ENCODE data around the gene TNXB.
"Not testable (repeated sequence)": the region's sequence is repeated elsewhere in the genome, so short reads cannot be mapped to it uniquely, and the experiment has no call there.

Gene TNXB

DNA sequence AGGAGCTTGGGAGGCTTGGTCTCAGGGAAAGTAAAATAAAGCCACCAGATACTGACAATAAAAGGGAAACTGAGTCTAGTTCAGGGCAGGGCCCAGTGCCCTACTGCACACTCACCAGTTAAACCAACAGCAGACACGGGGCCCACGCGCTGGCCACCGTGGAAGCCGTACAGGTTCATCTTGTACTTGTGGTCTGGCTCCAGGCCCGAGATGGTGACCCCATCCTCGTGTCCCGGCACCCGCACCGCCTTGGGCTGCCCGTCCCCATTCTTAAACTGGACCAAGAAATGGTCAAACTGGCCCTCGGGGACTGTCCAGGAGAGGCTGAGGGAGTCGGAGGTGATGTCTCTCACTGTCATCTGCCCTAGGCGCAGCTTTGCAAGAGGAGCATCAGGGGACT is 44.4 kb downstream of the TNXB start:
- DNase-seq (ENCODE audit: low spot score) = no peak

DNA sequence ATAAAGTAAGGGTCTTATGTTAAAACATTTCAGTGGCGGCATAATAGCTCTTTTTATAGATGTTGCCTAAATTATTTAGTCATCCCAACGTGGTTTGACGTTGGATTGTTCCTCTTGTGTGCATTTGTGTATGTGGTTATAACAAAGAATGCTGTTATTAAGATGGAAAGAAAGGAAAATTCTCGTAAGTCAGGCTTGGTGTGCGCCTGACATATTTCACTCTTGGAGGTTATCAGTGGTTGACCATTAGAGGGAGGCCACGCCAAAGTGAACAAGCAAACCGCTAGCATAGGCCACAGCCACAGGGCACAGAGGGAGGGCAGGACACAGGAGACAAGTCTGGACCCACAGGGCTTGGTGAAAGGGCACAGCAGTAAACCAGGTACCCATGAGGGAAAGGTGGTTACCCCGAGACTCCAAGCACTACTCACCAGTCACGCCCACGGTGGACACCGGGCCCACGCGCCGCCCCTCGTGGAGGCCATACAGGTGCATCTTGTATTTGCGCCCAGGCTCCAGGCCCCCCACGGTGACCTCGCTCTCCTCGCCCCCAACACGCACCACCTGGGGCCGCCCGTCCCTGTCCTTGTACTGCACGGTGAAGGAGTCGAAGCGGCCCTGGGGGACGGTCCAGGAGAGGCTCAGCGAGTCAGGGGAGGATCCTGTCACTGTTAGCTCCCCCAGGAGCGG is 48.0 kb downstream of the TNXB start:
- DNase-seq (ENCODE audit: low spot score) = no peak

DNA sequence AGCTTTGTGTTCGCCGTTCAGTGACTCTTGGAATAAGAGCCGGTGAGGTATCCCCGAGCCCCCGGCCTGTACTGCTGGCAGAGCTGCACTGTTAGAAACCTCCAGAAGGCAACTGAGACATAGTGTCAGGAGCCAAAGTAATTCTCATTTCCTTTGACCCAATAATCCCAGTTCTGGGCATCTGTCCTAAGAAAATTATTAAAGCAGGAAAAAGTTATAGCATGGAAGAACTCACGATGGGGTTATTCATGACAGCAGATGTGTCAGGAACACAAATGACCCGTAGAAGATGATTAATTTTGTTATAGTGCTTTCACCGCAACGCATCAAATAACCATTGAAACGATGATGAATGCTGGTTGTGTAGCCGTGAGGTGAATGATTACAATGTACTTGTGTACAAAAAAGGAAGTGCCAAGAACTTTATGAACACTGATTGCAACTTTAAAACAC is 50.6 kb downstream of the TNXB start:
- no peak for DNase-seq (ENCODE audit: low spot score)

DNA sequence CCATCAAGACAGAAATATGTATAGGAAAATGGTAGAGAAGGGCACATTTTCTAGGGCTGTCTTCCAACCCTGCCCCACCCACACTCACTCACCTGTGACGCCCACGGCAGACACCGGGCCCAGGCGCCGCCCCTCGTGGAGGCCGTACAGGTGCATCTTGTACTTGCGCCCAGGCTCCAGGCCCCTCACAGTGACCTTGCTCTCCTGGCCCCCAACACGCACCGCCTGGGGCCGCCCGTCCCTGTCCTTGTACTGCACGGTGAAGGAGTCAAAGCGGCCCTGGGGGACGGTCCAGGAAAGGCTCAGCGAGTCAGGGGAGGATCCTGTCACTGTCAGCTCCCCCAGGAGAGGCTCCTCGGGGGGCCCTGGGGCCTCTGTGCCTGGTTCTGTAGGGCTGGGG is 51.2 kb downstream of the TNXB start:
- DNase-seq (ENCODE audit: low spot score) = no peak

DNA sequence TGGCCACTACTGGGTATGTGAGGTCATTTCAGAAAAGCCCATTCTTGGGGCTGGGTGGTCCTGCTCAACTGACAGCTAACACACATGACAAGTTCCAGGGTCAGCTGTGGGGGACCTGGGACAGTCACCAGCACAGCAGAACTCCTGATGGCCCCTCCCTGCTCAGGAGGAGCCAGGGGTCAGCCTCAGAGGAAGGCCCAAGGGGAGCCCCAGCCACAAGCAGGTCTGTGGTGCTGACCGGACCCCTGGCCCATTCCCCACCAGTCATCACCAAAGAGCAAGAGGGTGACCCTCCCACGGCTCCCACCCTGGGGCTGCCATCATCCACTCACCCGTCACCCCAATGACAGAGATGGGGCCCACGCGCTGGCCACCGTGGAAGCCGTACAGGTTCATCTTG is 52.9 kb downstream of the TNXB start:
- no peak for DNase-seq (ENCODE audit: low spot score)

DNA sequence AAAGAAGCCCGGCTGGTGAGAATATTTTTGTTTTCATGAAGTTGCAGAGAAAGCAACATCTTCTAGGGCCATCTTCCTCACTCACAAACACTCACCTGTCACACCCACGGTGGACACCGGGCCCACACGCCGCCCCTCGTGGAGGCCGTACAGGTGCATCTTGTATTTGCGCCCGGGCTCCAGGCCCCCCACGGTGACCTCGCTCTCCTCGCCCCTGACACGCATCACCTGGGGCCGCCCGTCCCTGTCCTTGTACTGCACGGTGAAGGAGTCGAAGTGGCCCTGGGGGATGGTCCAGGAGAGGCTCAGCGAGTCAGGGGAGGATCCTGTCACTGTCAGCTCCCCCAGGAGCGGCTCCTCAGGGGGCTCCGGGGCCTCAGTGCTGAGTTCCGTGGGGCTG is 53.4 kb downstream of the TNXB start:
- not testable (repeated sequence) for DNase-seq (ENCODE audit: low spot score)

DNA sequence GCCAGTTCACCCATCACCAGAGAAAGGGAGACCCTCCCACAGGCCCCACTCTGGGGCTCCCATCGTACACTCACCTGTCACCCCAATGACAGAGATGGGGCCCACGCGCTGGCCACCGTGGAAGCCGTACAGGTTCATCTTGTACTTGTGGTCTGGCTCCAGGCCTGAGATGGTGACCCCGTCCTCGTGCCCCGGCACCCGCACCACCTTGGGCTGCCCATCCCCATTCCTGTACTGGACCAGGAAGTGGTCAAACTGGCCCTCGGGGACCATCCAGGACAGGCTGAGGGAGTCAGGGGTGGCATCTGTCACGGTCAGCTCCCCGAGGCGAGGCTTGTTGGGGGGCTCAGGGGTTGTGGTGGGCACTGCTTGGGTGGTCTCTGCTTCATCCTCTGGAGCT is 55.8 kb downstream of the TNXB start:
- DNase-seq (ENCODE audit: low spot score) = not testable (repeated sequence)

DNA sequence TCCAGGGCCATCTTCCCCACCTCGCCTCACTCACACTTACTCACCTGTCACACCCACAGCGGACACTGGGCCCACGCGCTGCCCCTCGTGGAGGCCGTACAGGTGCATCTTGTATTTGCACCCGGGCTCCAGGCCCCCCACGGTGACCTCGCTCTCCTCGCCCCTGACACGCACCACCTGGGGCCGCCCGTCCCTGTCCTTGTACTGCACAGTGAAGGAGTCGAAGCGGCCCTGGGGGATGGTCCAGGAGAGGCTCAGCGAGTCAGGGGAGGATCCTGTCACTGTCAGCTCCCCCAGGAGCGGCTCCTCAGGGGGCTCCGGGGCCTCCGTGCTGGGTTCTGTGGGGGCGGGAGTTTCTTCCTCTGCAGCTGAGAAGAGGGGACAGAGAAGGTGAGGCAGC is 56.5 kb downstream of the TNXB start:
- DNase-seq (ENCODE audit: low spot score) = not testable (repeated sequence)

DNA sequence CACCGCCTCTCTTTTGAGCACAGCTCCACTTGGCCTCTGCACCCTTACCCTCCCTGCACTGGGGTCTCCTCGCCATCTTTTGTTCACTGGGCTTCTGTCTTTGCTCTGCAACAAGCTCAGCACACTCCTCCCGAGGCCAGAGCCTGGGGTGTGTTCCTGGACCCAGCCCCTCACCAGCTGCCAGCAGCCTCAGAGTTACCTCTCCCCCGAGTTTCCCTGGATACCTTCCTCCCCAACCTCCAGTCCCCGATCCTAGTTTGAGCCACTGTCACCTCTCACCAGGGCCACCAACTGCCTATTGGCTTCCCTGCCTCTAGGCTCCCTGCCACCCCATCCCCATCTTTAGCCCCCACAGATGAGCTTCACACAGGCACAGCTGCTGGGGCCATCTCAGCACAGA is 58.6 kb downstream of the TNXB start:
- no peak for DNase-seq (ENCODE audit: low spot score)

DNA sequence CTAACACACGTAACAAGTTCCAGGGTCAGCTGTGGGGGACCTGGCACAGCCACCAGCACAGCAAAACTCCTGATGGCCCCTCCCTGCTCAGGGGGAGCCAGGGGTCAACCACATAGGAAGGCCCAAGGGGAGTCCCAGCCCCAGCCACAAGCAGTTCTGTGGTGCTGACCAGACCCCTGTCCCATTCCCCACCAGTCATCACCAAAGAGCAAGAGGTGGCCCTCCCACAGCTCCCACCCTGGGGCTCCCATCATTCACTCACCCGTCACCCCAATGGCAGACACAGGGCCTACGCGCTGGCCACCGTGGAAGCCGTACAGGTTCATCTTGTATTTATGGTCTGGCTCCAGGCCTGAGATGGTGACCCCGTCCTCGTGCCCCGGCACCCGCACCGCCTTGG is 59.4 kb downstream of the TNXB start:
- DNase-seq (ENCODE audit: low spot score) = not testable (repeated sequence)

DNA sequence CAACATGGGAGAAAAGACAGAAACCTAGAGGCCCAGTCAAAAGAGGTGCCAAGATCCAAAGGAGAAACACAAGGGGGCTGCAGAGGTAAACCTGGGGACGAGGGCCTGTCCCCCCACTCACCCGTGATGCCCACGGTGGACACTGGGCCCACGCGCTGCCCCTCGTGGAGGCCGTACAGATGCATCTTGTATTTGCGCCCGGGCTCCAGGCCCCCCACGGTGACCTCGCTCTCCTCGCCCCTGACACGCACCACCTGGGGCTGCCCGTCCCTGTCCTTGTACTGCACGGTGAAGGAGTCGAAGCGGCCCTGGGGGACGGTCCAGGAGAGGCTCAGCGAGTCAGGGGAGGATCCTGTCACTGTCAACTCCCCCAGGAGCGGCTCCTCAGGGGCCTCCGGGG is 60.0 kb downstream of the TNXB start:
- DNase-seq (ENCODE audit: low spot score) = not testable (repeated sequence)

DNA sequence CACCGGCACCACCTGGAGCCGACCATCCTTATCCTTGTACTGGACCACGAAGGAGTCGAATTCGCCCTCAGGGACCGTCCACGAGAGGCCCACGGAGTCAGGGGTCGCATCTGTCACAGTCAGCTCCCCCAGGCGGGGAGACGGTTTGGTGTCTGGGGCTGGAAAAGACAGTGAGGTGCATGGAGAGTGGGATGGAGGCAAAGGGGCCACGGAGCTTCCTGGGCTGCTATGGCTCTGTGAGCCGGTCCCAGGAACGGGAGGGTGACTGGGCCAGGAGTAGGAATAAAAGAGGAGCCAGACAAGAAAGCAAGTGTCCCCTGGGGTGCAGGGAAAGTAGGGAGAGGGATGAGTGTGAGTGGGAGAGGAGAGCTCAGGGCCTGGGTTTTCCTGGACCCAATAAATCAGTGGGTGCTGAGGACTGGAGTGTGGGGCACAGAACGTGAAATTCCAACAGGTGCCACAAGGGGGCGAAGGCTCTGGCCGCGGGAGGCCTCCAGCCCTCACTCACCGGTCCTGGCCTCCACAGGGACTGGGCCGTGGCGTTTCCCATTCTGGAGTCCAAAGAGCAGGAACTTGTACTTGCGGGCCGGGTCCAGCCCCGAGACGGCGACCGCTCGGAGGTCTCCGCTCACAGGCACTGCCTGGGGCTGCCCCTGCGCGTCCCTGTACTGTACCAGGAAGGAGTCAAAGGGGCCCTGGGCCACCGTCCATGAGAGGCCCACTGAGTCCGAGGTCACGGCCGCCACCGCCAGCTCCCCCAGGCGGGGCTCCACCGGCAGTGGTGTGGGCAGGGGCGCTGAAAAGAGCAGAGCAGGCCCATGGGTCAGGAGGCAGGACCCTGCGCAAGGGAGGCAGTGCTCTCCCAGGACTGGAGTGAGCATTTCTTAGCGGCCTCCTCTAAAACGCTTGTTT is 61.0 kb downstream of the TNXB start:
- peak; percentile 67 for DNase-seq (ENCODE audit: low spot score)

DNA sequence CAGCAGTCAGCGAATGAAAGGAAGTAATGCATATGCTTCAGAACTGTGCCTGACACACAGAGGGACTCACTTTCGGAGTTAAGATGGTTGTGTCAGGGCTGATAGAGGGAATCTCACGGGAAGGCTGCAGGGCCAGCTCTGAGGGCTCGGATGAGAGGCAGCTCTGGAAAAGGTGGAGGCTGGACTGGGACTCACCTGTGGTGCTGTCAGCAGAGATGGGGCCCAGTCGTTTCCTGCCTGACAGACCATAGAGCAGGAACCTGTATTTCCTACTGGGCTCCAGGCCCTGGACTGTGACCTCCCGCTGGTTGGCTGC is 61.6 kb downstream of the TNXB start:
- DNase-seq (ENCODE audit: low spot score) = no peak

DNA sequence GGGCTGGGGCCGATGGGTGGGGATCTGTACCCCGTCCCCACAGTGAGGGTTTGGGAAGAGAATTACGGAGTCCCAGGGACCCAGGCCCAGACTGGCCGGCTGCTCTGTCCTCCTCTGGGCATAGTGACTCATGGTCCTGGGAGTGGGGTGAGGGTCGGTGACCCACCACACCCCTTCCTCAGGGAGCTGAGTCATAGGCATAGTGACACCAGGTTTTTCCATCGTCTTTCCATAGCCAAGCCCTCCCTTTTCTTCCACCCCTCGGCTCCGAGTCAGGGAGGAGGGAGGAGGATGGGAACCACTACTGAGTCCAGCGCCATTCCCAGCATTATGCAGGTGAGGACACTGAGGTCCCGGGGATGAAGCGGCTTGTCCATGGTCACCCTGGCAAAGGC is 62.1 kb downstream of the TNXB start:
- DNase-seq (ENCODE audit: low spot score) = no peak

DNA sequence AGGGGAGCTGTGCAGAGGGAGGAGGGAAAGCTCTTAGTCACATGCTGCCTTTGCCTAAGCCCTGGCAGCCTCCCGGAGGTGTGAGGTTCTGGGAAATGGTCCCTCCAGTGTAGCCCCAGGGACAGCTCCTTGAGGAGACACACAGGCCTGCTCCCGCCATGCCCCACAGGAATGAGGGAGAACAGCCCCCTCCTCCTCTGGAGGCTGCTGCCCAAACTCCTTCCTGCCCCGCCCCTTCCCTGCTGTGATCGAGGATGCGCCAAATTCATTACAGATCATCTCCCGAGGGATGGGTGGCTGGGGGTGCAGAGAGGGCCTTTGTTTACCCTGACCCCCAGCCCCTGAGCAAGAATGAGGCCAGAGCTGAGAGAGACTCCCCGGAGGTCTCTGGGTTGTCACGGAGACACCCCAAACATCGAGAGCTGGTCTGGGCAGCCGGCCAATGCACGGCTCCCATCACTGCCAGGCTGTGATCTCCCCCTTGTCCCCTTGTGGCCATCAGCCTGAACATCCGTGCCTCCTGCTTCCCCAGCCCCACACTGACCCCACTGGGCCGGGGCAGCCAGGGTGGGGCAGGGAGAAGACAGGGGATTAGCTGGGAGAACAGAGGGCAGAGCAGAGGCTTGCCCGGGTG is 62.6 kb downstream of the TNXB start:
- no peak for DNase-seq (ENCODE audit: low spot score)

DNA sequence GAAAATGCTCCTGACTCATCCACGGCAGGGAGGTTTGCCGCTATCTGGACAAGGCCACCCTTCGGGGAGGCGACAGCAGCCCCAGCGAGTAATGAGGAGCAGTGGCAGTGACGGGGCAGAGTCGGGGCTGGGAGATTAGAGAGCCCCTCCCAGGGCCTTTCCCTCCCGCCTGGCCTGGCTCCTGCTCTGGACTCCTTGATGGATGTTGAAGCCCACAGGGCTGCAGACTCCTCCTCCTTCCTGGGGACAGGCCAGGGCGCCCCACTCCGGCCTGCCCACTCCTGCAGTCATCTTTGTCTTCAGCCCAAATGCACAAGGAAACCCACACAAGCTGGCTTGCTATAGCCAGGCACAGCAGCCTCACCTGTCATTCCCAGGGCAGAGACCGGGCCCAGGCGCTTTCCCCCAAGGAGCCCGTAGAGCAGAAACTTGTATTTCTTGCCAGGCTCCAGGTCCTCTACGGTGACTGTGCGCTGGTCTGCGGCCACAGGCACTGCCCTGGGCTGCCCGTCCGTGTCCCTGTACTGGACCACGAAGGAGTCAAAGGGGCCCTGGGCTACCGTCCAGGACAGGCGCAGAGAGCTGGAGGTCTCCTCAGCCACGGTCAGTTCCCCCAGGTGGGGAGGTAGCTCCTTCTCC is 63.2 kb downstream of the TNXB start:
- DNase-seq (ENCODE audit: low spot score) = no peak

DNA sequence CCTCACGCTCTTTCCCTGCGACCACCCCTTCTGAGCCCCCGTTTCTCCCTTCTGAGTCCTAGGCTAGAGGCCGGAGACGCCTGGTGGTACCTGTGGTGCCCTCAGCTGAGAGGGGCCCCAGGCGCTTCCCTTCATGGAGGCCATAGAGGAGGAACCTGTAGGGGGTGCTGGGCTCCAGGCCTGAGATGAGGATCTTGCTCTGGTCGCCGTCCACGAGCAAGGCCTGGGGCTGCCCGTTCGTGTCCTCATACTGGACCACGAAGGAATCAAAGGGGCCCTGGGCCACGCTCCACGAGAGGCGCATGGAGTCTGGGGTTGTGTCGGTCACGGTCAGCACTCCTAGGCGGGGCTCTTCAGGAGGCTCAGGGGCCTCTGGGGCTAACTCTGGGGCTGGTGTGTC is 64.2 kb downstream of the TNXB start:
- DNase-seq (ENCODE audit: low spot score) = not testable (repeated sequence)

DNA sequence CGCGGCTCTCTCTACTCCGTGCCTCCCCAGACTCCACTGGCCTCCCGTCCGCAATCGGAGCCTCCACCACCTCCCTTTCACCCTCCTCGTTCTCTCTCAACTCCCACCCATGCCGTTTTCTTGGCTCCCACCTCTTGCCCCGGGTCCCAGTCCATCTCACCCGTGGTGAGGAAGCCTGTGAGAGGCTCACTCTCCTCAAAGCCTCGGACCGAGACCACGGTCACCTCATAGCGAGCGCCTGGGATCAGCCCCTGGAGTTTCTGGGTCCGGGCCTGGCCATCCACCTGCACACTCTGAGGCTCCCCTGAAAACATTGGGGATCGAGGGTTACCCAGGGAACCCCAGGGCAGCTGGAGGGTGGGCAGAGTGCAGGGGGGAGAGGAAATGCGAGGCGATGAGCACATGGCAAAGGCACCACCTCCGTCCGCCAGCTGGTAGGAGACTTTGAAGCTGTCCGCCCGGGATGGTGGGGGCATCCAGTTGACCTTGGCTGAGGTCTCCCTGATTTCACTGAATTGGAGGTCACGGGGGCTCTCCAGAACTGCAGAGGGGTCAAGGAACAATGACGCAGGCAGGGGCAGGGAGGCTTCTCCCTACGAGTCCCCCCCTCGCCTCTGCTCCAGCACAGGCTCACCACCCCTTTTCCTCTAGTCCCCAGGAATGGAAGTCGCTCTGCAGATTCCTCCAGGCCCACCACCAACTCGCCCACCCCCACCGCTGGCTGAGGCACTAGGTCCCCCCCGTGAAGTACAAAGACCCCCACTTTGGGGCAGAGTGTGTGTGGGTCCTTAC is 65.4 kb downstream of the TNXB start:
- DNase-seq (ENCODE audit: low spot score) = not testable (repeated sequence)

DNA sequence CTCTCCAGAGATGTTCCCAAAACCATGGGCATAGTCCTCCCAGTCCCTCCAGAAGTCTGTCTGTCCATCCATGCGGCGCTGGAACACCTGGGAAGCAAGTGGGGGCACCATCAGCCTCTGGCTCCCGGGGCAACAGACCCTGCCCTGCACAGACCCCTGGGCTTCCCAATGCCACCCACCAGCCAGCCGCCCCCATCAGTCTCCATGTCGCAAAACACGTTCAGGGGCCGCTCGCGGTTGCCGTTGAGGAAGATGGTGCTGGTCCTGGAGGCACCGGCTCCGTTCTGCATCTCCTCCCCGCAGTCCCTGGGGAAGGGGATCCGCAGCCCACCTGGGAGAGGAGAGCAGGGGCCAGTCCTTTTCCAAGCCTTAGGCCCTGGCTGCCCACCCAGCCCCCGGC is 66.9 kb downstream of the TNXB start:
- DNase-seq (ENCODE audit: low spot score) = not testable (repeated sequence)

DNA sequence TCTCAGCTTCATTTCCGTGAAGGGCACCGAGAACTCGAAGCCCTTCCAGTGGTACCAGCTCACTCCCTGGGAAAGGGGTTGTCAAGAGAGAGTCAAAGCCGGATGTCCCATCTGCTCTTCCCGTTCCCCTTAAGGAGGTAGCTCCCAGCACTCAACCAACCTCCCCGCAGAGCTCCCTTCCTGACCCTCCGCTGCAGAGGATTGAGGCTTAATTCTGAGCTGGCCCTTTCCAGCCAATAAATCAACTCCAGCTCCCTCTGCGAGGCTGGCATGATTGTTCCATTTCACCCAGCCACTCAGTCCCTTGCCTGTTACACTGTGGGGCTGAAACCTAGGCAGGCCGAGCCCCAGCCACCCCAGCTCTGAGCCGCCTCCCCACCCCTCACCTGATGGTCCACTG is 67.8 kb downstream of the TNXB start:
- DNase-seq (ENCODE audit: low spot score) = not testable (repeated sequence)

DNA sequence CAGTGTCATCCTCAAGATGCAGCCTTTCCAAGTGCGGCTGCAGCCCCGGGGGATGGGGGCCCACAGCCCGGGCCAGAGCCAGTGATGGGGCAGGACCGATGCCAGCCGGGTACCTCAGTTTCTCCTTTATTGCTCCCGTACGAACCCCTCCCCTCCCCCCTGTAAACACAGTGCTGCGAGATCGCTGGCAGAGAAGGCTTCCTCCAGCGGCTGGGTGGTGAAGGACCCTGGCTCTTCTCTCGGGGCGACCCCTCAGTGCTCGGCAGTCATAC is 68.2 kb downstream of the TNXB start:
- not testable (repeated sequence) for DNase-seq (ENCODE audit: low spot score)

Data from CD4-positive, alpha-beta T cell treated with Interleukin-15 for 4 hours (primary cell).